Adrenal gland (tissue), 12 donors: Measurements from ENCODE around the gene PPP2R5E. TPM values are rescaled to one million over a fixed set of nuclear protein-coding genes. Genes with fewer than 3 reads are reported as not detected.

Source experiments
- DNase-seq, 7 donors: peaks; one replicate each; pipeline ENCODE4 v3.0.0-alpha.2; 2019 to 2020
- H3K27ac ChIP-seq, 5 donors: fragments of 200-600 bp; sonication (generic) in 4 of 5; 1 replicate in 3 of 5; 2 replicates in 2 of 5; pipeline versions ENCODE4 v1.5.1 to v1.8.0; 2016 to 2020; ENCODE audit warnings: mild to moderate bottlenecking in 1 of 5
- H3K27me3 ChIP-seq: fragments of 200-600 bp; 2 replicates; pipeline ENCODE4 v1.8.0; 2021
- H3K36me3 ChIP-seq, 2 donors: fragments of 200-600 bp; replicated peaks in 1 of 2; 1 replicate in 1 of 2; 2 replicates in 1 of 2; pipeline versions ENCODE4 v1.5.1 to v1.8.0; 2018 to 2022
- H3K4me1 ChIP-seq, 2 donors: fragments of 200-600 bp; replicated peaks in 1 of 2; 1 replicate in 1 of 2; 2 replicates in 1 of 2; pipeline versions ENCODE4 v1.5.1 to v1.8.0; 2018 to 2021
- H3K4me3 ChIP-seq, 4 donors: fragments of 200-600 bp; sonication (generic) in 3 of 4; one replicate each; pipeline ENCODE4 v1.5.1; 2016 to 2018
- H3K9me3 ChIP-seq, 3 donors: fragments of 200-600 bp; sonication (generic) in 1 of 3; replicated peaks in 1 of 3; 1 replicate in 2 of 3; 2 replicates in 1 of 3; pipeline versions ENCODE4 v1.5.1 to v1.8.0; 2016 to 2021
- CTCF ChIP-seq, 6 experiments: fragments of 450-650 bp in 4 of 6; fragments of 200-600 bp in 2 of 6; sonication (generic) in 1 of 6; IDR thresholded peaks; 1 replicate in 5 of 6; 2 replicates in 1 of 6; pipeline versions ENCODE4 v1.5.1 to v1.8.0; 2016 to 2021; ENCODE audit warnings: antibody characterized with exemption in 6 of 6, mild to moderate bottlenecking in 2 of 6, moderate library complexity in 1 of 6
- POLR2A ChIP-seq, 2 donors: fragments of 450-650 bp; IDR thresholded peaks; one replicate each; pipeline ENCODE4 v1.6.1; 2017; ENCODE audit warnings: antibody characterized with exemption in 2 of 2, mild to moderate bottlenecking in 2 of 2, moderate library complexity in 1 of 2
- WGBS, 4 donors: extraction: QIAGEN DNeasy Blood & Tissue Kit in 2 of 4; methylation state at CpG; one replicate each; pipeline versions ENCODE4 v1.1.5 to v1.1.7; 2013 to 2017; 5-methylcytosine and 5-hydroxymethylcytosine counted together
- intact Hi-C, 2 donors: fragments of 100-400 bp; cut with DNase I; formaldehyde crosslinking; loops; one replicate each; pipeline versions ENCODE4 v1.14.1 to v1.15.0; 2022 to 2023
- polyA plus RNA-seq, 3 donors: library from polyadenylated mRNA; stranded (reverse); fragments of 200-250 nt in 2 of 3; fragments of 350-450 nt in 1 of 3; fragmentation: Illumina TruSeq in 1 of 3; extraction: RNeasy Lipid Tissue Mini Kit (QIAGEN cat#74804) in 1 of 3; gene quantifications; one replicate each; pipeline ENCODE4 v1.2.3, GENCODE V29; 2013 to 2014
- total RNA-seq, 9 donors: library from RNA; depleted of rRNA in 4 of 9; stranded (reverse); fragments of >200 nt in 4 of 9; fragments of 120-200 nt in 1 of 9; fragmentation: NEBNext Ultra II Directional in 1 of 9; extraction: Animal tissue kit (Norgen Biotek cat#: 25700) in 1 of 9; gene quantifications; one replicate each; pipeline versions ENCODE4 v1.1.0 to v1.2.4, GENCODE V29; 2013 to 2023
- donor health status: healthy with polysubstance abuse.
- donor health status: Bipolar disorder and iron deficiency.
- donor health status: DM: yes; HTN: yes; CAD: no.
- donor health status: DM: no; HTN: no; CAD: no.
- donor health status: DM: no; HTN: no; CAD: no.
- donor health status: DM: yes; HTN: yes; CAD: no.

PPP2R5E gene
- total and polyA plus RNA-seq, 12 donors: 5.7 to 46.5 (median 23.9) TPM

GRCh38 chr14:63573581-63573980 lies 30.4 kb upstream of the PPP2R5E start:
- TF ChIP-seq CTCF (IDR thresholded peaks at IDR 0.05) (no peak), POLR2A (IDR thresholded peaks at IDR 0.05) (no peak)
- WGBS, 4 donors: 39 to 46% (median 43%) methylated on average over 4 of the region's 4 CpGs
- DNase-seq: peak in 3 of 7 donors; percentile 10 to 11 (median 11)
- H3K36me3 ChIP-seq: no peaks in the 10 kb centered on the region
- H3K27ac ChIP-seq: peak overlapping the region in 1 of 5 donors; percentile 6
- intact Hi-C loops: no loop called here
- no peak overlapping the region for H3K4me3 ChIP-seq
- no peaks in the 10 kb centered on the region for H3K4me1 ChIP-seq
- no peaks in the 10 kb centered on the region for H3K9me3 ChIP-seq
- no peaks in the 10 kb centered on the region for H3K27me3 ChIP-seq

- H3K27me3 ChIP-seq: no peaks in the 10 kb centered on the region
- TF ChIP-seq POLR2A (IDR thresholded peaks at IDR 0.05): no peak
- TF ChIP-seq CTCF (IDR thresholded peaks at IDR 0.05): no peak
- H3K27ac ChIP-seq: no peak overlapping the region
- no peak overlapping the region for H3K4me3 ChIP-seq
- peaks cover 8 to 10% of the 10 kb centered on the region in 2 donors for H3K4me1 ChIP-seq
- no peaks in the 10 kb centered on the region for H3K36me3 ChIP-seq
- WGBS, 4 donors: 80 to 91% (median 86%) methylated on average over 3 of the region's 3 CpGs
- no peak for DNase-seq
- intact Hi-C loops: no loop called here
- no peaks in the 10 kb centered on the region for H3K9me3 ChIP-seq
Measured at GRCh38 chr14:63565448-63565847, 22.3 kb upstream of the PPP2R5E start.

- intact Hi-C loops: no loop called here
- DNase-seq: peak in 4 of 7 donors; percentile 13 to 42 (median 27)
- 22 to 36% (median 27%) methylated on average over 1 of the region's 1 CpG for WGBS, 4 donors
- Histone ChIP-seq H3K4me1 (peaks cover 8 to 10% of the 10 kb centered on the region in 2 donors), H3K9me3 (no peaks in the 10 kb centered on the region), H3K27me3 (no peaks in the 10 kb centered on the region), H3K4me3 (no peak overlapping the region), H3K36me3 (no peaks in the 10 kb centered on the region), H3K27ac (peak overlapping the region in 1 of 5 donors; percentile 5)
- no peak for TF ChIP-seq POLR2A (IDR thresholded peaks at IDR 0.05)
- TF ChIP-seq CTCF (IDR thresholded peaks at IDR 0.05): no peak
Measured at GRCh38 chr14:63564318-63564717, 21.1 kb upstream of the PPP2R5E start.

- H3K4me3 ChIP-seq: no peak overlapping the region
- WGBS, 4 donors: 66 to 74% (median 72%) methylated on average over 7 of the region's 7 CpGs
- no peaks in the 10 kb centered on the region for H3K27me3 ChIP-seq
- peaks cover 8 to 10% of the 10 kb centered on the region in 2 donors for H3K4me1 ChIP-seq
- peak in 1 of 7 donors; percentile 22 for DNase-seq
- intact Hi-C loops: no loop called here
- no peaks in the 10 kb centered on the region for H3K36me3 ChIP-seq
- H3K9me3 ChIP-seq: no peaks in the 10 kb centered on the region
- H3K27ac ChIP-seq: peak overlapping the region in 1 of 5 donors; percentile 5
- TF ChIP-seq CTCF (IDR thresholded peaks at IDR 0.05) (no peak), POLR2A (IDR thresholded peaks at IDR 0.05) (no peak)
Measured at GRCh38 chr14:63563370-63564026, 20.3 kb upstream of the PPP2R5E start.
